ENCODE results near the gene RBM15.

- TF ChIP-seq, protein P1, sequence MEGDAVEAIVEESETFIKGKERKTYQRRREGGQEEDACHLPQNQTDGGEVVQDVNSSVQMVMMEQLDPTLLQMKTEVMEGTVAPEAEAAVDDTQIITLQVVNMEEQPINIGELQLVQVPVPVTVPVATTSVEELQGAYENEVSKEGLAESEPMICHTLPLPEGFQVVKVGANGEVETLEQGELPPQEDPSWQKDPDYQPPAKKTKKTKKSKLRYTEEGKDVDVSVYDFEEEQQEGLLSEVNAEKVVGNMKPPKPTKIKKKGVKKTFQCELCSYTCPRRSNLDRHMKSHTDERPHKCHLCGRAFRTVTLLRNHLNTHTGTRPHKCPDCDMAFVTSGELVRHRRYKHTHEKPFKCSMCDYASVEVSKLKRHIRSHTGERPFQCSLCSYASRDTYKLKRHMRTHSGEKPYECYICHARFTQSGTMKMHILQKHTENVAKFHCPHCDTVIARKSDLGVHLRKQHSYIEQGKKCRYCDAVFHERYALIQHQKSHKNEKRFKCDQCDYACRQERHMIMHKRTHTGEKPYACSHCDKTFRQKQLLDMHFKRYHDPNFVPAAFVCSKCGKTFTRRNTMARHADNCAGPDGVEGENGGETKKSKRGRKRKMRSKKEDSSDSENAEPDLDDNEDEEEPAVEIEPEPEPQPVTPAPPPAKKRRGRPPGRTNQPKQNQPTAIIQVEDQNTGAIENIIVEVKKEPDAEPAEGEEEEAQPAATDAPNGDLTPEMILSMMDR (IDR thresholded peaks at IDR 0.05), result peak; percentile 16 to 83 (median 39)
- peak in 1 of 2 donors; percentile 95 for TF ChIP-seq EP300 (IDR thresholded peaks at IDR 0.05)
- peak; percentile 89 to 94 for TF ChIP-seq POLR2A (IDR thresholded peaks at IDR 0.05)
Observed at GRCh38 chr1:110339407-110340206, 430 bp downstream of the RBM15 start.
